SH-SY5Y (cell line): ENCODE measurements around the gene AP2S1.

Source experiments
- GATA2 ChIP-seq: IDR thresholded peaks from 2 replicates; pipeline ENCODE4 v1.6.1; 2011; ENCODE audit warnings: mild to moderate bottlenecking, low read depth, low read length
- GATA3 ChIP-seq: IDR thresholded peaks from 2 replicates; pipeline ENCODE4 v1.6.1; 2011; ENCODE audit warnings: low read depth, mild to moderate bottlenecking, low read length, moderate library complexity

DNA sequence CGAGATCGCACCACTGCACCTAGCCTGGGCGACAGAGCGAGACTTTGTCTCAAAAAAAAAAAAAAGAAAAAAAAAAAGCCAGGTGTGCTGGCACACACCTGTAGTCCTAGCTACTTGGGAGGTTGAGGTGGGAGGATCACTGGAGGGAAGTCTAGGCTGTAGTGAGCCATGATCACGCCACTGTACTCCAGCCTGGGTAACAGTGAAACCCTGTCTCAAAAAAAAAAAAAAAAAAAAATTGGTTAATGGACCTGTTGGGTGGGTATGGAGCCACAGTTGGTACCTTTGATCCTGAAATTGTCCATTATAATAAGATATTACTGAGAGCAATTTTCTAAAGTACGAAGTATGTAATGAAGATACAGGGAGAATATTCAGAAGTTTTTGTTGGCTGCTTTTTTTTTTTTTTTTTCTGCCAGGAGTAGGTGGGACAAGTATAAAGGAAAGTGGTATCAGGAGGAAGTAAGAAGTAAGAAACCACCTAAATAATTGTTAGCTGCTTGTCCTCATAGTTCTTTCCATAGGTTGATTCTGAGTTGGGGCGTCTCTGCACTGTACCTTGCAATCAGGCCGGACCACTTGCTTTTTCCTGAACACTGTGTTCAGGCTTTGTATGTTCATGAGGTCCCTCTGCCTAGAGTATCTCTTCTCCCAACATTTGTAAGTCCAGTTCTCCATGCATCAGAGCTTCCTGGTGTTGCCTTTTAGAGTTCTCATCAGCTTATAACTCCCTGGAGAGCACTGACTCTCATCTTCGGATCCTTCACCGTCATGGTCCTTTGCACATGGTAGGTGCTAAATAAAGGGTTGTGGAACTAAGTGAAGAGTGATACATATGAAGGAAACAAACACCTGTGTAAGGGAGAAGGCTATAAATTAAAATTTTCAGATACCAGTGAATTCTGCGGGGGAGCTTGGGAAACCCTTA lies 41.9 kb upstream of the AP2S1 start:
- TF ChIP-seq GATA2: no peak
- no peak for TF ChIP-seq GATA3
